Kidney (tissue), 14 donors: ENCODE results near the gene RPTOR. TPM values are rescaled to one million over a fixed set of nuclear protein-coding genes. Genes with fewer than 3 reads are reported as not detected.

Source experiments
- DNase-seq, 5 donors: peaks; one replicate each; pipeline ENCODE4 v3.0.0-alpha.2; 2013 to 2020
- FAIRE-seq: peaks from 2 replicates; lab custom pipeline; 2012; peaks lifted over from hg19 to GRCh38; lab: Jason Lieb, UNC
- H3K27ac ChIP-seq, 2 donors: one replicate each; pipeline ENCODE4 v1.7.0; 2013; ENCODE audit warnings: low read depth in 2 of 2, low read length in 2 of 2, inconsistent platforms in 1 of 2
- H3K27me3 ChIP-seq: one replicate; pipeline ENCODE4 v1.7.1; 2013; ENCODE audit warnings: low read length, inconsistent platforms; ENCODE audit not compliant: control insufficient read depth, insufficient read depth
- H3K36me3 ChIP-seq, 3 donors: one replicate each; pipeline versions ENCODE4 v1.7.0 to v1.7.1; 2013; ENCODE audit warnings: low read length in 3 of 3, control low read depth in 1 of 3, inconsistent platforms in 1 of 3; ENCODE audit not compliant: insufficient read depth in 3 of 3, control insufficient read depth in 2 of 3
- H3K4me1 ChIP-seq, 3 donors: one replicate each; pipeline versions ENCODE4 v1.7.0 to v1.7.1; 2013; ENCODE audit warnings: low read length in 3 of 3, inconsistent platforms in 1 of 3, low read depth in 1 of 3; ENCODE audit not compliant: control insufficient read depth in 2 of 3, insufficient read depth in 2 of 3
- H3K4me3 ChIP-seq, 3 donors: one replicate each; pipeline versions ENCODE4 v1.7.0 to v1.8.1; 2013; ENCODE audit warnings: low read length in 3 of 3, control low read depth in 1 of 3, inconsistent platforms in 1 of 3
- H3K9ac ChIP-seq, 3 donors: one replicate each; pipeline versions ENCODE4 v1.7.0 to v1.7.1; 2013; ENCODE audit warnings: low read length in 3 of 3, control low read depth in 1 of 3, inconsistent platforms in 1 of 3
- H3K9me3 ChIP-seq, 3 donors: one replicate each; pipeline versions ENCODE4 v1.7.0 to v1.7.1; 2013; ENCODE audit warnings: low read length in 3 of 3, control low read depth in 1 of 3, inconsistent platforms in 1 of 3; ENCODE audit not compliant: control insufficient read depth in 2 of 3, insufficient read depth in 1 of 3
- intact Hi-C: fragments of 100-400 bp; cut with DNase I; formaldehyde crosslinking; loops from one replicate; pipeline ENCODE4 v1.11.1; 2022
- polyA plus RNA-seq: library from polyadenylated mRNA; stranded (reverse); fragments of 350-450 nt; fragmentation: Illumina TruSeq; extraction: RNeasy Lipid Tissue Mini Kit (QIAGEN cat#74804); gene quantifications from one replicate; pipeline ENCODE4 v1.2.3, GENCODE V29; 2014; ENCODE audit warnings: low read depth, low replicate concordance; ENCODE audit not compliant: insufficient read depth
- total RNA-seq: library from RNA; stranded (reverse); fragmentation: NEBNext Ultra II Directional; extraction: Animal tissue kit (Norgen Biotek cat#: 25700); gene quantifications from one replicate; pipeline ENCODE4 v1.2.1, GENCODE V29; 2021
- TF ChIP-seq, protein P1 (sequence below): IDR thresholded peaks from 3 replicates; pipeline ENCODE4 v1.5.1; 2012; ENCODE audit warnings: mild to moderate bottlenecking, moderate library complexity, borderline replicate concordance; ENCODE audit not compliant: insufficient read depth; ENCODE audit errors: extremely low read depth
- donor health status: control.
- donor health status: control.
- donor health status: control.
- donor health status: control.
- donor health status: control.
- donor health status: DM: yes; HTN: yes; CAD: no.
- donor health status: Normal renal cell carcinoma (clear cell type).

Gene RPTOR
- total and polyA plus RNA-seq, 2 donors from 2014 or later: 5.5 to 37.6 TPM

- H3K36me3 ChIP-seq: peaks cover 0 to 4% (median 0%) of the 10 kb centered on the region in 3 donors
Observed at GRCh38 chr17:80952291-80952690, 407.7 kb downstream of the RPTOR start.

GRCh38 chr17:80953471-80954315 lies 409.1 kb downstream of the RPTOR start:
- H3K9me3 ChIP-seq: no peaks in the 10 kb centered on the region
- H3K4me3 ChIP-seq: no peak overlapping the region
- no peak overlapping the region for H3K27ac ChIP-seq
- no peak overlapping the region for H3K9ac ChIP-seq
- FAIRE-seq (no peak), DNase-seq (peak in 2 of 5 donors; percentile 21 to 49)
- H3K27me3 ChIP-seq: no peaks in the 10 kb centered on the region
- intact Hi-C loops: no loop called here
- H3K4me1 ChIP-seq: no peaks in the 10 kb centered on the region
- H3K36me3 ChIP-seq: peaks cover 0 to 4% (median 0%) of the 10 kb centered on the region in 3 donors
- TF ChIP-seq, protein P1, sequence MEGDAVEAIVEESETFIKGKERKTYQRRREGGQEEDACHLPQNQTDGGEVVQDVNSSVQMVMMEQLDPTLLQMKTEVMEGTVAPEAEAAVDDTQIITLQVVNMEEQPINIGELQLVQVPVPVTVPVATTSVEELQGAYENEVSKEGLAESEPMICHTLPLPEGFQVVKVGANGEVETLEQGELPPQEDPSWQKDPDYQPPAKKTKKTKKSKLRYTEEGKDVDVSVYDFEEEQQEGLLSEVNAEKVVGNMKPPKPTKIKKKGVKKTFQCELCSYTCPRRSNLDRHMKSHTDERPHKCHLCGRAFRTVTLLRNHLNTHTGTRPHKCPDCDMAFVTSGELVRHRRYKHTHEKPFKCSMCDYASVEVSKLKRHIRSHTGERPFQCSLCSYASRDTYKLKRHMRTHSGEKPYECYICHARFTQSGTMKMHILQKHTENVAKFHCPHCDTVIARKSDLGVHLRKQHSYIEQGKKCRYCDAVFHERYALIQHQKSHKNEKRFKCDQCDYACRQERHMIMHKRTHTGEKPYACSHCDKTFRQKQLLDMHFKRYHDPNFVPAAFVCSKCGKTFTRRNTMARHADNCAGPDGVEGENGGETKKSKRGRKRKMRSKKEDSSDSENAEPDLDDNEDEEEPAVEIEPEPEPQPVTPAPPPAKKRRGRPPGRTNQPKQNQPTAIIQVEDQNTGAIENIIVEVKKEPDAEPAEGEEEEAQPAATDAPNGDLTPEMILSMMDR: no peak

More at GRCh38 chr17:80952291-80952690, 407.7 kb downstream of the RPTOR start:
- FAIRE-seq (no peak), DNase-seq (peak in 2 of 5 donors; percentile 26 to 69)
- no peaks in the 10 kb centered on the region for H3K4me1 ChIP-seq
- H3K27me3 ChIP-seq: no peaks in the 10 kb centered on the region
- no peaks in the 10 kb centered on the region for H3K9me3 ChIP-seq
- intact Hi-C loops: no loop called here
- no peak overlapping the region for H3K27ac ChIP-seq
- TF ChIP-seq, protein P1: no peak
- no peak overlapping the region for H3K9ac ChIP-seq
- H3K4me3 ChIP-seq: no peak overlapping the region

- intact Hi-C loops: no loop called here
- Histone ChIP-seq H3K27me3 (no peaks in the 10 kb centered on the region), H3K4me1 (no peaks in the 10 kb centered on the region), H3K36me3 (peaks cover 0 to 4% (median 0%) of the 10 kb centered on the region in 3 donors), H3K9ac (no peak overlapping the region), H3K27ac (no peak overlapping the region), H3K4me3 (no peak overlapping the region), H3K9me3 (no peaks in the 10 kb centered on the region)
- TF ChIP-seq, protein P1: no peak
- FAIRE-seq (no peak), DNase-seq (peak in 1 of 5 donors; percentile 24)
Observed at GRCh38 chr17:80955078-80955477, 410.4 kb downstream of the RPTOR start.
